ENCODE data around the gene ITPK1. TPM values are rescaled to one million over a fixed set of nuclear protein-coding genes. Genes with fewer than 3 reads are reported as not detected.
A peak's percentile ranks its signal among the peaks of the same experiment; 100 is the strongest.

The ITPK1 gene
- total RNA-seq, 4 donors from 2014 or later = 108 to 221 (median 138) TPM

- no peak for TF ChIP-seq EP300 (IDR thresholded peaks at IDR 0.05)
- TF ChIP-seq POLR2A (IDR thresholded peaks at IDR 0.05; ENCODE audit: low read depth) = no peak
- no peak for TF ChIP-seq CTCF (IDR thresholded peaks at IDR 0.05)
- TF ChIP-seq POLR2AphosphoS5 (IDR thresholded peaks at IDR 0.05) = no peak
- intact Hi-C loops (cut with DNase I) = no loop called here
These were observed 65.0 kb downstream of the ITPK1 start for GRCh38 chr14:93050761-93051160.

GRCh38 chr14:93049867-93050331 is 65.8 kb downstream of the ITPK1 start:
- Histone ChIP-seq H3K27ac (replicated peaks in 1 of 4) (peak overlapping the region; percentile 80 to 87 (median 85)), H3K36me3 (no peaks in the 10 kb centered on the region), H3K4me3 (no peak overlapping the region), H3K4me1 (peaks cover 57 to 97% (median 87%) of the 10 kb centered on the region in 4 donors), H3K27me3 (no peaks in the 10 kb centered on the region), H3K9me3 (no peaks in the 10 kb centered on the region)
- no peak for DNase-seq (ENCODE audit: extremely low spot score)
- no peak for TF ChIP-seq EP300 (IDR thresholded peaks at IDR 0.05)
- peak in 2 of 3 experiments; percentile 11 to 26 for TF ChIP-seq CTCF (IDR thresholded peaks at IDR 0.05)
- peak; percentile 56 to 59 for TF ChIP-seq POLR2AphosphoS5 (IDR thresholded peaks at IDR 0.05)
- WGBS = 24% methylated on average over 11 of the region's 12 CpGs
- intact Hi-C loops (cut with DNase I) = no loop called here

More at GRCh38 chr14:93050761-93051160, 65.0 kb downstream of the ITPK1 start:
- peak overlapping the region; percentile 80 to 87 (median 85) for H3K27ac ChIP-seq (replicated peaks in 1 of 4)
- peaks cover 53 to 97% (median 87%) of the 10 kb centered on the region in 4 donors for H3K4me1 ChIP-seq
- 86% methylated on average over 5 of the region's 12 CpGs for WGBS
- no peaks in the 10 kb centered on the region for H3K36me3 ChIP-seq
- DNase-seq (ENCODE audit: extremely low spot score) = no peak
- no peak overlapping the region for H3K4me3 ChIP-seq
- H3K9me3 ChIP-seq = no peaks in the 10 kb centered on the region
- H3K27me3 ChIP-seq = no peaks in the 10 kb centered on the region

- H3K4me3 ChIP-seq = no peak overlapping the region
- no peaks in the 10 kb centered on the region for H3K9me3 ChIP-seq
- H3K27me3 ChIP-seq = no peaks in the 10 kb centered on the region
- 61% methylated on average over 4 of the region's 4 CpGs for WGBS
- H3K36me3 ChIP-seq = no peaks in the 10 kb centered on the region
- intact Hi-C loops (cut with DNase I) = no loop called here
- peaks cover 61 to 97% (median 87%) of the 10 kb centered on the region in 4 donors for H3K4me1 ChIP-seq
- DNase-seq (ENCODE audit: extremely low spot score) = no peak
- no peak for TF ChIP-seq CTCF (IDR thresholded peaks at IDR 0.05)
- no peak for TF ChIP-seq POLR2A (IDR thresholded peaks at IDR 0.05; ENCODE audit: low read depth)
- no peak for TF ChIP-seq EP300 (IDR thresholded peaks at IDR 0.05)
- TF ChIP-seq POLR2AphosphoS5 (IDR thresholded peaks at IDR 0.05) = no peak
- peak overlapping the region; percentile 80 to 87 (median 85) for H3K27ac ChIP-seq (replicated peaks in 1 of 4)
These were observed 66.4 kb downstream of the ITPK1 start for GRCh38 chr14:93049315-93049714.

GRCh38 chr14:93048843-93049242 is 66.9 kb downstream of the ITPK1 start:
- H3K4me3 ChIP-seq = no peak overlapping the region
- WGBS = 93% methylated on average over 2 of the region's 2 CpGs
- H3K27me3 ChIP-seq = no peaks in the 10 kb centered on the region
- H3K27ac ChIP-seq (replicated peaks in 1 of 4) = peak overlapping the region; percentile 80 to 87 (median 85)
- TF ChIP-seq EP300 (IDR thresholded peaks at IDR 0.05) (no peak), POLR2AphosphoS5 (IDR thresholded peaks at IDR 0.05) (no peak), CTCF (IDR thresholded peaks at IDR 0.05) (no peak), POLR2A (IDR thresholded peaks at IDR 0.05; ENCODE audit: low read depth) (no peak)
- peaks cover 66 to 97% (median 87%) of the 10 kb centered on the region in 4 donors for H3K4me1 ChIP-seq
- H3K9me3 ChIP-seq = no peaks in the 10 kb centered on the region
- intact Hi-C loops (cut with DNase I) = no loop called here
- no peaks in the 10 kb centered on the region for H3K36me3 ChIP-seq
- no peak for DNase-seq (ENCODE audit: extremely low spot score)

- no peak overlapping the region for H3K4me3 ChIP-seq
- H3K36me3 ChIP-seq = no peaks in the 10 kb centered on the region
- no peak for DNase-seq (ENCODE audit: extremely low spot score)
- peak overlapping the region; percentile 86 to 93 (median 86) for H3K27ac ChIP-seq (replicated peaks in 1 of 4)
- H3K4me1 ChIP-seq = peaks cover 75 to 100% (median 97%) of the 10 kb centered on the region in 4 donors
- TF ChIP-seq POLR2AphosphoS5 (IDR thresholded peaks at IDR 0.05) (peak in 1 of 2 donors; percentile 35), CTCF (IDR thresholded peaks at IDR 0.05) (no peak)
- 56% methylated on average over 2 of the region's 2 CpGs for WGBS
- intact Hi-C loops (cut with DNase I) = no loop called here
- no peaks in the 10 kb centered on the region for H3K27me3 ChIP-seq
- H3K9me3 ChIP-seq = no peaks in the 10 kb centered on the region
These were observed 68.1 kb downstream of the ITPK1 start for GRCh38 chr14:93047661-93048060.

Measured in esophagus muscularis mucosa (tissue), 4 donors.